K562 (cell line): Measurements from ENCODE around the gene PTGES3L. TPM values are rescaled to one million over a fixed set of nuclear protein-coding genes. Genes with fewer than 3 reads are reported as not detected.
A peak's percentile ranks its signal among the peaks of the same experiment; 100 is the strongest.

ENCODE experiments used
- PKNOX1 ChIP-seq: fragments of 450-650 bp; IDR thresholded peaks from 2 replicates; pipeline ENCODE4 v1.6.1; 2016
- POLR2A ChIP-seq: fragments of 450-650 bp; conservative IDR thresholded peaks from 2 replicates; pipeline ENCODE4 v1.6.1; 2016
- POLR2G ChIP-seq: fragments of 200-400 bp; formaldehyde crosslinking; IDR thresholded peaks from 2 replicates; pipeline ENCODE4 v1.6.1; 2017; ENCODE audit warnings: low read depth, mild to moderate bottlenecking, antibody characterized with exemption, low read length, moderate library complexity
- SIRT6 ChIP-seq: IDR thresholded peaks from one replicate; pipeline ENCODE4 v1.6.1; 2012; ENCODE audit warnings: low read depth, mild to moderate bottlenecking, control low read depth, inconsistent platforms, low read length, moderate library complexity
- TEAD2 ChIP-seq: fragments of 450-650 bp; IDR thresholded peaks from 2 replicates; pipeline ENCODE4 v1.6.1; 2016; ENCODE audit warnings: missing genetic modification characterization, control low read depth, missing compliant biosample characterization
- U2AF1 ChIP-seq: fragments of 200-400 bp; formaldehyde crosslinking; optimal IDR thresholded peaks from 2 replicates; pipeline ENCODE3; 2017; ENCODE audit warnings: mild to moderate bottlenecking, low read depth, low read length, moderate library complexity
- UBTF ChIP-seq, 2 experiments: IDR thresholded peaks; 2 replicates each; pipeline ENCODE4 v1.6.1; 2012; ENCODE audit warnings: improper control_type of control experiment in 2 of 2, low read depth in 2 of 2, low read length in 2 of 2, borderline replicate concordance in 1 of 2
- ZBTB33 ChIP-seq: sonication (generic); formaldehyde crosslinking; IDR thresholded peaks from 2 replicates; pipeline ENCODE4 v1.8.1; 2023; ENCODE audit warnings: mild to moderate bottlenecking, missing genetic modification reagents
- ZFX ChIP-seq: sonication (generic); formaldehyde crosslinking; IDR thresholded peaks from 2 replicates; pipeline ENCODE4 v1.8.0; 2022; ENCODE audit warnings: mild to moderate bottlenecking, missing genetic modification reagents, moderate library complexity
- ZNF395 ChIP-seq: fragments of 200-800 bp; sonication (Bioruptor generic); IDR thresholded peaks from 2 replicates; pipeline ENCODE4 v1.6.1; 2017; ENCODE audit warnings: missing genetic modification characterization, missing compliant biosample characterization
- ZNF398 ChIP-seq: fragments of 250-450 bp; sonication (Bioruptor Pico); IDR thresholded peaks from 2 replicates; pipeline ENCODE4 v1.8.0; 2021; ENCODE audit warnings: moderate library complexity, mild to moderate bottlenecking, inconsistent platforms
- ZNF695 ChIP-seq: fragments of 450-650 bp; formaldehyde crosslinking; IDR thresholded peaks from 2 replicates; pipeline ENCODE4 v1.4.0; 2020; ENCODE audit warnings: mild to moderate bottlenecking, moderate library complexity
- ZNF740 ChIP-seq, 3 experiments: fragments of 200-800 bp in 1 of 3; sonication (Bioruptor generic) in 1 of 3; sonication (generic) in 1 of 3; formaldehyde crosslinking in 1 of 3; IDR thresholded peaks; 2 replicates each; pipeline versions ENCODE4 v1.6.1 to v1.8.0; 2016 to 2022; ENCODE audit warnings: mild to moderate bottlenecking in 2 of 3, missing compliant biosample characterization in 2 of 3, missing genetic modification characterization in 2 of 3, missing genetic modification reagents in 1 of 3
- ZNF76 ChIP-seq: fragments of 250-450 bp; sonication (Bioruptor Pico); IDR thresholded peaks from 2 replicates; pipeline ENCODE4 v1.4.0; 2020; ENCODE audit warnings: mild to moderate bottlenecking, moderate library complexity, borderline replicate concordance
- polyA plus RNA-seq, 8 experiments: library from polyadenylated mRNA; depleted of rRNA in 4 of 8; stranded (reverse) in 5 of 8; unstranded in 3 of 8; fragments of >200 nt; fragmentation: Nextera tagmentation in 2 of 8; fragmentation: Illumina TruSeq in 1 of 8; extraction: Ambion mirVana in 2 of 8; extraction: Trizol in 1 of 8; gene quantifications; 2 replicates each; pipeline versions ENCODE4 v1.2.1 to v1.2.3, GENCODE V29; 2011 to 2014; ENCODE audit warnings: inconsistent platforms in 1 of 8, missing spikeins in 1 of 8
- total RNA-seq, 7 experiments: library from RNA; depleted of rRNA in 6 of 7; stranded (reverse); fragments of >200 nt in 6 of 7; fragmentation: Illumina TruSeq in 2 of 7; extraction: Trizol in 2 of 7; gene quantifications; 2 replicates each; pipeline versions ENCODE4 v1.2.1 to v1.2.3, GENCODE V29; 2011 to 2021; ENCODE audit warnings: low replicate concordance in 1 of 7

The PTGES3L gene
- total and polyA plus RNA-seq, 9 of the 15 experiments (the other 6 are each of a cell fraction or from before 2014, with no cell fraction given), result 6.0 to 16.0 (median 9.6) TPM

GRCh38 chr17:43021741-43022512 is 42.0 kb upstream of the PTGES3L start, which contains the start of gene VAT1 (continued):
- TF ChIP-seq PKNOX1, result peak; percentile 57
- TF ChIP-seq ZNF398 (CRISPR knock-in tag), result no peak
- TF ChIP-seq ZNF76 (CRISPR knock-in tag), result no peak; the same call in 1 of the 2 replicates
- peak; percentile 85 for TF ChIP-seq ZFX (CRISPR knock-in tag)
- peak; percentile 74; the same call in 1 of the 2 replicates for TF ChIP-seq ZNF395
- no peak for TF ChIP-seq SIRT6
- peak; percentile 56 to 57; a peak in 2 of 4 replicates for TF ChIP-seq UBTF (IDR thresholded peaks at IDR 0.05; ENCODE audit: borderline replicate concordance in 1 of 2, low read depth in 2 of 2, low read length in 2 of 2)
- TF ChIP-seq POLR2A, result peak; percentile 57; the same call in 1 of the 2 replicates
- TF ChIP-seq U2AF1, result no peak
- peak; percentile 51; the same call in 1 of the 2 replicates for TF ChIP-seq ZNF740 (CRISPR knock-in tag; IDR thresholded peaks at IDR 0.05)
- TF ChIP-seq ZNF740 (tag; IDR thresholded peaks at IDR 0.05), result no peak; a peak in 2 of 4 replicates
- no peak for TF ChIP-seq ZBTB33 (CRISPR knock-in tag)
- no peak for TF ChIP-seq TEAD2 (tag)
- peak; percentile 77 for TF ChIP-seq POLR2G
- no peak for TF ChIP-seq ZNF695 (CRISPR knock-in tag)
